Colonic mucosa (tissue), 4 donors: Measurements from ENCODE around the gene GPR35. TPM values are rescaled to one million over a fixed set of nuclear protein-coding genes. Genes with fewer than 3 reads are reported as not detected.

ENCODE experiments used
- DNase-seq: peaks from one replicate; pipeline ENCODE4 v3.0.0-alpha.2; 2020
- H3K27ac ChIP-seq: fragments of 200-600 bp; one replicate; pipeline ENCODE4 v1.8.0; 2021
- H3K27me3 ChIP-seq: fragments of 200-600 bp; one replicate; pipeline ENCODE4 v1.8.0; 2021
- H3K36me3 ChIP-seq: fragments of 200-600 bp; one replicate; pipeline ENCODE4 v1.8.0; 2021
- H3K4me1 ChIP-seq: fragments of 200-600 bp; one replicate; pipeline ENCODE4 v1.8.0; 2021; ENCODE audit warnings: mild to moderate bottlenecking
- H3K4me3 ChIP-seq: fragments of 200-600 bp; one replicate; pipeline ENCODE4 v1.8.0; 2021
- H3K9ac ChIP-seq, 2 donors: one replicate each; pipeline ENCODE4 v1.7.0; 2013; ENCODE audit warnings: control low read depth in 2 of 2, low read depth in 2 of 2, low read length in 2 of 2
- H3K9me3 ChIP-seq: fragments of 200-600 bp; one replicate; pipeline ENCODE4 v1.8.0; 2021
- intact Hi-C: fragments of 100-400 bp; cut with DNase I; formaldehyde crosslinking; loops from one replicate; pipeline ENCODE4 v1.14.1; 2022
- total RNA-seq, 2 donors: library from RNA; stranded (reverse); fragmentation: NEBNext Ultra II Directional in 1 of 2; extraction: Animal tissue kit (Norgen Biotek cat#: 25700) in 1 of 2; gene quantifications; one replicate each; pipeline ENCODE4 v1.2.1, GENCODE V29; 2021
- TF ChIP-seq, protein P1 (sequence below): fragments of 200-600 bp; IDR thresholded peaks from one replicate; pipeline ENCODE4 v1.8.0; 2022; ENCODE audit warnings: antibody characterized with exemption, mild to moderate bottlenecking
- donor health status: healthy.
- donor health status: DM: no; HTN: no; CAD: no.
- donor health status: DM: no; HTN: no; CAD: no.

The GPR35 gene
- total RNA-seq, 2 donors from 2014 or later, result 64.4 to 92.2 TPM

DNA sequence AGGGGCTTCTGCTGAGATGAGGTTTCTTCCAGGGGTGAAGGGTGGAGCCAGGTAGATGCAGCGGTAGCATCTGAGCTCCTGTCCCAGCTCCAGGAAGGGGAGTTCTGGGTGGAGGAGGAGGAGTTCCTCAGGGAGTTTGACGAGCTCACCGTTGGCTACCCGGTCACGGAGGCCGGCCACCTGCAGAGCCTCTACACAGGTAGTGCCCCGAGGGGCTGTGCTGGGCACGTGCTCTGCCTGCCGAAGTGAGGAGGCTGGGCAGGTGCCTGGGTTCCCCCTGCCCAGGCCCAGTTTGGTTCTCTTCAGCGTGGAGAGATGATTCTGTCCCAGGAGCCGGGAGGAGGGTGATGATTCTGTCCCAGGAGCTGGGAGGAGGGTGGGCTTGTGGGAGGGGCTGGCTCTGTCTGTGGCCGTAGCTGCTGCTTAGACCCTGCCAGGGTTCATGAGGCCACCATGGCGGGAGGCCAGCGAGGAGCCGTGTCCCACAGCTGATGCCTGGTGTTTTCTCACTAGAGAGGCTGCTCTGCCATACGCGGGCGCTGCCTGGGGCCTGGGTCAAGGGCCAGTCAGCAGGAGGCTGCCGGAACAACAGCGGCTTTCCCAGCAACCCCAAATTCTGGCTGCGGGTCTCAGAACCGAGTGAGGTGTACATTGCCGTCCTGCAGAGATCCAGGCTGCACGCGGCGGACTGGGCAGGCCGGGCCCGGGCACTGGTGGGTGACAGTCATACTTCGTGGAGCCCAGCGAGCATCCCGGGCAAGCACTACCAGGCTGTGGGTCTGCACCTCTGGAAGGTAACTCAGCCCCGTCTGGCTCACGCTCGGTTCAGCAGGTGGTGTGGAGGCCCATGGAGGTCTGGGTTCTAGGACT, 30.5 kb upstream of the GPR35 start:
- Histone ChIP-seq H3K36me3 (peaks cover 6% of the 10 kb centered on the region), H3K4me1 (no peaks in the 10 kb centered on the region)
- DNase-seq, result no peak

DNA sequence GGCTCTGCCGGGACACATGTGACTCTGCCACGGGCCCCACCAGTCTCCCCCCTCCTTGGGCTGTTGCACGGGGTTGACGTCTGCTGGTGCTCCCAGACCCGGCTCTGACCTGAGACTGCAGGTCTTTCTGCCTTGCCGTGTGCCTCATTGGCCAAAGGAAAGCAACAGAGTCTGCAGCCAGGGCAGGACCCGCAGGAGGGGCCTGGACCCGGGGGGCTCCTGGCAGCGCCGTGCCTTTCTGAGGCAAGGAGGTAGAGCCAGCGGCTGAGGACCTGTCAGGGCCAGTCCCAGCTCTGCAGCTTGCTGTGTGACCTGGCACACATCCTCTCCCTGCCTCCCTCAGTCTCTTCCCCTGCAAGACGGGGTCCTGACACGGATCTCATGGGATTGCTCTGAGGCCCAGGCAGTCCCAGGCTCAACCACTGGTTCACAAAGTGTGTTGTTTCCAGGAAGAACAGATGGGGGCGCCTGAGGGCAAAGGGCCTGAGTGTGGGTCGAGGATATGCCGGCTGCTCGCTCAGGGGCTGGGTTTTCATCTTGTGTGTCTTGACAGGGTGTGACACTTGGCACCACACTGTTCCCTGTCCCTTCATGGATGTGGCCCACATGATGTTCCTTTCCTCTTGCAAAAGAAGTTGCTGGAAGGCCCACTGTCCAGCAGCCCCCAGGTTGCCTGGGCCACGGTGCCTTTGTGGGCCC, 29.8 kb upstream of the GPR35 start:
- TF ChIP-seq, protein P1, sequence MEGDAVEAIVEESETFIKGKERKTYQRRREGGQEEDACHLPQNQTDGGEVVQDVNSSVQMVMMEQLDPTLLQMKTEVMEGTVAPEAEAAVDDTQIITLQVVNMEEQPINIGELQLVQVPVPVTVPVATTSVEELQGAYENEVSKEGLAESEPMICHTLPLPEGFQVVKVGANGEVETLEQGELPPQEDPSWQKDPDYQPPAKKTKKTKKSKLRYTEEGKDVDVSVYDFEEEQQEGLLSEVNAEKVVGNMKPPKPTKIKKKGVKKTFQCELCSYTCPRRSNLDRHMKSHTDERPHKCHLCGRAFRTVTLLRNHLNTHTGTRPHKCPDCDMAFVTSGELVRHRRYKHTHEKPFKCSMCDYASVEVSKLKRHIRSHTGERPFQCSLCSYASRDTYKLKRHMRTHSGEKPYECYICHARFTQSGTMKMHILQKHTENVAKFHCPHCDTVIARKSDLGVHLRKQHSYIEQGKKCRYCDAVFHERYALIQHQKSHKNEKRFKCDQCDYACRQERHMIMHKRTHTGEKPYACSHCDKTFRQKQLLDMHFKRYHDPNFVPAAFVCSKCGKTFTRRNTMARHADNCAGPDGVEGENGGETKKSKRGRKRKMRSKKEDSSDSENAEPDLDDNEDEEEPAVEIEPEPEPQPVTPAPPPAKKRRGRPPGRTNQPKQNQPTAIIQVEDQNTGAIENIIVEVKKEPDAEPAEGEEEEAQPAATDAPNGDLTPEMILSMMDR, result no peak
- DNase-seq, result peak; percentile 55
- no peaks in the 10 kb centered on the region for H3K4me1 ChIP-seq
- H3K36me3 ChIP-seq, result peaks cover 6% of the 10 kb centered on the region
- no peak overlapping the region for H3K9ac ChIP-seq
- H3K4me3 ChIP-seq, result no peak overlapping the region
- no peaks in the 10 kb centered on the region for H3K9me3 ChIP-seq
- intact Hi-C loops, result no loop called here
- H3K27me3 ChIP-seq, result no peaks in the 10 kb centered on the region
- no peak overlapping the region for H3K27ac ChIP-seq

More for the DNA sequence above, 30.5 kb upstream of the GPR35 start:
- Histone ChIP-seq H3K27ac (no peak overlapping the region), H3K27me3 (no peaks in the 10 kb centered on the region), H3K9ac (no peak overlapping the region), H3K9me3 (no peaks in the 10 kb centered on the region), H3K4me3 (no peak overlapping the region)
- intact Hi-C loops, result no loop called here
- TF ChIP-seq, protein P1, result no peak

DNA sequence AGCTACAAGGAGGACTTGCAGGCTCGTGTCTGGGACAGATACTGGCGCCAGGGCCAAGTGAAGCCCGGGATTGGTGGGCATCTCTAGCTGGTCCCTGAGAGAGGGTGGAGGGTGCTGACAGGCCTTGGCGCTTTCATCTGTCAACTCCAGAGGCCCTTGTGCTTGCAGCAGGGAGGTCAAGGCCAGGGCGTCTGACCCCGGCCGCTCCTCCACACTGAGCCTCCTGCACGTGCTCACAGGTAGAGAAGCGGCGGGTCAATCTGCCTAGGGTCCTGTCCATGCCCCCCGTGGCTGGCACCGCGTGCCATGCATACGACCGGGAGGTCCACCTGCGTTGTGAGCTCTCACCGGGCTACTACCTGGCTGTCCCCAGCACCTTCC, 29.2 kb upstream of the GPR35 start:
- Histone ChIP-seq H3K27ac (no peak overlapping the region), H3K36me3 (peaks cover 6% of the 10 kb centered on the region), H3K4me3 (no peak overlapping the region), H3K27me3 (no peaks in the 10 kb centered on the region), H3K9ac (no peak overlapping the region), H3K9me3 (no peaks in the 10 kb centered on the region), H3K4me1 (no peaks in the 10 kb centered on the region)
- no peak for DNase-seq
- TF ChIP-seq, protein P1, result no peak
- intact Hi-C loops, result no loop called here

DNA sequence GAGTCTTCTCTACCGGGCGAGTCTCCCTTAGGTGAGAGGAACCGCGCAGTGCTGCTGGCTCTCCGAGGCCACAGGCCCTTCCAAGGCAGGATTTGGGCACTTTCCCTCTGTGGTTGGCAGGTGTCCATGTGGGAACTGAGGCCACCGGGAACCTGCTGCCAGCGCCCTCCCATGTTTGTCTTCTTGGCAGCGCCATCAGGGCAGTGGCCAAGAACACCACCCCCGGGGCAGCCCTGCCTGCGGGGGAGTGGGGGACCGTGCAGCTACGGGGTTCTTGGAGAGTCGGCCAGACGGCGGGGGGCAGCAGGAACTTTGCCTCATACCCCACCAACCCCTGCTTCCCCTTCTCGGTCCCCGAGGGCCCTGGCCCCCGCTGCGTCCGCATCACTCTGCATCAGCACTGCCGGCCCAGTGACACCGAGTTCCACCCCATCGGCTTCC, 28.8 kb upstream of the GPR35 start:
- H3K9ac ChIP-seq, result no peak overlapping the region
- H3K27ac ChIP-seq, result no peak overlapping the region
- no peak for DNase-seq

DNA sequence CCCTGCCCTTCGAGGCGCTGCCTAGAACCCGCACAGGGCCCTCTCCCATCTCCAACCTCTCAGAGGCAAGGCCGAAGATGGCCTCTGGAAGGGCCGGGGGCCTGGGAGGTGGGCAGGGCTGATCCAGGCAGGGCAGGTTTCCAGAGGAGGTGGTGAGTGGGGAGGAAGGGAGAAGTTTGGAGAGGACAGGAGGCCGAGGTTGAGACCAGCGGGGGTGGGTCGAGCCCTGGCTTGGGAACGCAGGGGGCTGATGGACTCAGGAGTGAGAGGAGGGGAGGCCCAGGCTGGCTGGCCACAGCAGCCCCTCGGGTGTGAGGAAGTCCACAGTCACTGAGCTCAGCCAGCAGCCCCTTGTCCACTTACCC, 28.2 kb upstream of the GPR35 start:
- intact Hi-C loops, result no loop called here

More for the DNA sequence above, 28.8 kb upstream of the GPR35 start:
- H3K4me3 ChIP-seq, result no peak overlapping the region
- no peaks in the 10 kb centered on the region for H3K27me3 ChIP-seq
- TF ChIP-seq, protein P1, result no peak
- peaks cover 6% of the 10 kb centered on the region for H3K36me3 ChIP-seq
- intact Hi-C loops, result no loop called here
- H3K9me3 ChIP-seq, result no peaks in the 10 kb centered on the region
- H3K4me1 ChIP-seq, result no peaks in the 10 kb centered on the region

More for the DNA sequence above, 28.2 kb upstream of the GPR35 start:
- TF ChIP-seq, protein P1, result no peak
- no peak for DNase-seq
- H3K36me3 ChIP-seq, result peaks cover 4% of the 10 kb centered on the region
- no peaks in the 10 kb centered on the region for H3K9me3 ChIP-seq
- no peak overlapping the region for H3K27ac ChIP-seq
- no peaks in the 10 kb centered on the region for H3K4me1 ChIP-seq
- H3K9ac ChIP-seq, result no peak overlapping the region
- H3K27me3 ChIP-seq, result no peaks in the 10 kb centered on the region
- H3K4me3 ChIP-seq, result no peak overlapping the region
